K562 (cell line): ENCODE data around the gene TXLNA. TPM values are rescaled to one million over a fixed set of nuclear protein-coding genes. Genes with fewer than 3 reads are reported as not detected.

ENCODE experiments used
- ATAC-seq: fragments of 200-7000 bp; cut with Tn5 transposase; 3 replicates; pipeline ENCODE4 v1.9.1; 2020; ENCODE audit warnings: moderate library complexity
- BruUV-seq: library from RNA; stranded (reverse); fragments of 400-500 nt; replicated peaks from 2 replicates; lab custom pipeline; 2021; lab: Mats Ljungman, UMichigan
- CTCF ChIA-PET: fragments of 300-600 bp; formaldehyde crosslinking; extraction: SDS; loops from one replicate; lab custom pipeline; 2021; ENCODE audit warnings: low intra/inter-chr PET ratio; lab: Yijun Ruan, JAX
- POLR2A ChIA-PET: fragments of 300-600, 350-650 bp; sonication (Branson Sonifier 250); formaldehyde crosslinking; extraction: SDS; loops from one replicate; lab custom pipeline; 2021; ENCODE audit warnings: antibody characterized with exemption, inconsistent platforms; lab: Yijun Ruan, JAX
- DNase-seq, 4 experiments: peaks; one replicate each; pipeline versions ENCODE4 v3.0.0 to v3.0.0-alpha.2; 2011 to 2018; ENCODE audit warnings: low spot score in 3 of 4, mixed read lengths in 3 of 4; ENCODE audit errors: extremely low read depth in 1 of 4
- FAIRE-seq: peaks from 2 replicates; lab custom pipeline; 2011; peaks lifted over from hg19 to GRCh38; lab: Jason Lieb, UNC
- H2AFZ ChIP-seq: 2 replicates; pipeline ENCODE4 v1.6.0; 2011; ENCODE audit warnings: low read depth, low read length, control low read depth, inconsistent platforms
- H3K27ac ChIP-seq: fragments of 200-600 bp; 3 replicates; pipeline ENCODE4 v1.8.0; 2011; ENCODE audit warnings: low read depth, mild to moderate bottlenecking, control low read depth, inconsistent platforms, low read length, moderate library complexity, mixed read lengths; ENCODE audit errors: extremely low read depth
- H3K27me3 ChIP-seq, 2 experiments: fragments of 300-600 bp in 1 of 2; 2 replicates in 1 of 2; 3 replicates in 1 of 2; pipeline versions ENCODE4 v1.6.0 to v1.8.0; 2011; ENCODE audit warnings: inconsistent platforms in 2 of 2, low read length in 2 of 2, mild to moderate bottlenecking in 1 of 2, mixed read lengths in 1 of 2, moderate library complexity in 1 of 2; ENCODE audit not compliant: control insufficient read depth in 2 of 2, insufficient read depth in 2 of 2
- H3K36me3 ChIP-seq: fragments of 300-600 bp; 3 replicates; pipeline ENCODE4 v1.8.0; 2011; ENCODE audit warnings: mild to moderate bottlenecking, low read length, inconsistent platforms; ENCODE audit not compliant: control insufficient read depth, insufficient read depth
- H3K4me1 ChIP-seq, 2 experiments: fragments of 200-600 bp in 1 of 2; replicated peaks in 1 of 2; 2 replicates in 1 of 2; 3 replicates in 1 of 2; pipeline versions ENCODE4 v1.5.1 to v1.8.0; 2011; ENCODE audit warnings: inconsistent platforms in 2 of 2, low read length in 2 of 2, mild to moderate bottlenecking in 1 of 2, mixed read lengths in 1 of 2, moderate library complexity in 1 of 2; ENCODE audit not compliant: control insufficient read depth in 2 of 2, insufficient read depth in 2 of 2
- H3K4me2 ChIP-seq: 2 replicates; pipeline ENCODE4 v1.6.1; 2011; ENCODE audit warnings: low read length, control low read depth, inconsistent platforms, mixed read lengths; ENCODE audit not compliant: insufficient read depth
- H3K4me3 ChIP-seq: fragments of 200-600 bp; sonication (generic), shearing (Covaris generic); 2 replicates; pipeline ENCODE4 v1.5.1; 2016; ENCODE audit warnings: control low read depth, inconsistent platforms
- H3K79me2 ChIP-seq: fragments of 200-600 bp; 3 replicates; pipeline ENCODE4 v1.8.0; 2011; ENCODE audit warnings: low read length, inconsistent platforms; ENCODE audit not compliant: control insufficient read depth, insufficient read depth
- H3K9ac ChIP-seq, 2 experiments: 2 replicates each; pipeline versions ENCODE4 v1.6.0 to v1.6.1; 2011; ENCODE audit warnings: low read depth in 2 of 2, low read length in 2 of 2, control low read depth in 1 of 2, inconsistent platforms in 1 of 2, mild to moderate bottlenecking in 1 of 2, mixed read lengths in 1 of 2; ENCODE audit not compliant: insufficient read depth in 1 of 2
- H3K9me1 ChIP-seq: one replicate; pipeline ENCODE4 v1.6.0; 2011; ENCODE audit warnings: inconsistent platforms, mild to moderate bottlenecking, low read length, moderate library complexity; ENCODE audit not compliant: control insufficient read depth, insufficient read depth
- H3K9me3 ChIP-seq: replicated peaks from 2 replicates; pipeline ENCODE4 v1.5.1; 2011; ENCODE audit warnings: low read depth, low read length, inconsistent platforms; ENCODE audit not compliant: control insufficient read depth, insufficient read depth
- H4K20me1 ChIP-seq: replicated peaks from 2 replicates; pipeline ENCODE4 v1.6.1; 2011; ENCODE audit warnings: low read length, inconsistent platforms, mixed read lengths; ENCODE audit not compliant: control insufficient read depth, insufficient read depth
- AFF1 ChIP-seq, 2 experiments: fragments of 450-650 bp; IDR thresholded peaks; 2 replicates each; pipeline ENCODE4 v1.6.1; 2018; ENCODE audit warnings: mild to moderate bottlenecking in 2 of 2, low read depth in 1 of 2; ENCODE audit not compliant: partially characterized antibody in 2 of 2
- ARID3A ChIP-seq: IDR thresholded peaks from 2 replicates; pipeline ENCODE4 v1.6.1; 2012; ENCODE audit warnings: low read depth, low read length, improper control_type of control experiment, borderline replicate concordance
- GTF2F1 ChIP-seq: IDR thresholded peaks from 2 replicates; pipeline ENCODE4 v1.6.1; 2011; ENCODE audit warnings: low read depth, low read length, improper control_type of control experiment
- MXI1 ChIP-seq: IDR thresholded peaks from 2 replicates; pipeline ENCODE4 v1.6.1; 2011; ENCODE audit warnings: low read depth, mild to moderate bottlenecking, improper control_type of control experiment, low read length
- NR4A1 ChIP-seq, 2 experiments: fragments of 250-450 bp in 1 of 2; fragments of 450-650 bp in 1 of 2; sonication (Bioruptor Pico) in 1 of 2; IDR thresholded peaks; 2 replicates each; pipeline versions ENCODE4 v1.4.0 to v1.6.1; 2016 to 2020; ENCODE audit warnings: mild to moderate bottlenecking in 2 of 2, missing compliant biosample characterization in 1 of 2, missing genetic modification characterization in 1 of 2, moderate library complexity in 1 of 2
- SMARCC2 ChIP-seq: fragments of 450-650 bp; IDR thresholded peaks from 2 replicates; pipeline ENCODE4 v1.6.1; 2017; ENCODE audit warnings: antibody characterized with exemption, moderate library complexity, mild to moderate bottlenecking, low read depth
- TCF3 ChIP-seq: sonication (generic); formaldehyde crosslinking; IDR thresholded peaks from 2 replicates; pipeline ENCODE4 v1.4.0; 2020; ENCODE audit warnings: mild to moderate bottlenecking, missing genetic modification reagents
- YBX1 ChIP-seq: fragments of 450-650 bp; IDR thresholded peaks from 2 replicates; pipeline ENCODE4 v1.7.1; 2016; ENCODE audit warnings: mild to moderate bottlenecking
- ZFP1 ChIP-seq: fragments of 450-650 bp; formaldehyde crosslinking; IDR thresholded peaks from 2 replicates; pipeline ENCODE4 v1.4.0; 2020; ENCODE audit warnings: mild to moderate bottlenecking, mixed read lengths
- ZNF197 ChIP-seq: fragments of 200-800 bp; sonication (Bioruptor generic); IDR thresholded peaks from 2 replicates; pipeline ENCODE4 v1.6.1; 2016; ENCODE audit warnings: low read depth, missing genetic modification characterization, missing compliant biosample characterization
- ZNF57 ChIP-seq: fragments of 450-650 bp; formaldehyde crosslinking; IDR thresholded peaks from 2 replicates; pipeline ENCODE4 v1.4.0; 2020; ENCODE audit warnings: mild to moderate bottlenecking, moderate library complexity
- ZNF668 ChIP-seq: fragments of 250-450 bp; sonication (Bioruptor Pico); IDR thresholded peaks from 2 replicates; pipeline ENCODE4 v1.8.0; 2022; ENCODE audit warnings: mild to moderate bottlenecking, inconsistent platforms
- WGBS: fragments of 100-300 bp; shearing (Covaris generic); methylation state at CpG from one replicate; pipeline ENCODE4 v1.1.6; 2016; ENCODE audit warnings: low coverage, mixed read lengths; ENCODE audit not compliant: insufficient coverage; ENCODE audit errors: missing lambda C conversion rate; 5-methylcytosine and 5-hydroxymethylcytosine counted together
- in situ Hi-C: fragments of 300-500 bp; cut with MboI; formaldehyde crosslinking; loops from 4 replicates; pipeline ENCODE4 v1.15.0; 2018; ENCODE audit warnings: inconsistent platforms, mixed read lengths
- intact Hi-C: fragments of 100-400 bp; cut with micrococcal nuclease; formaldehyde crosslinking; loops from 2 replicates; pipeline ENCODE4 v1.14.2; 2022
- polyA plus RNA-seq, 8 experiments: library from polyadenylated mRNA; depleted of rRNA in 4 of 8; stranded (reverse) in 5 of 8; unstranded in 3 of 8; fragments of >200 nt; fragmentation: Nextera tagmentation in 2 of 8; fragmentation: Illumina TruSeq in 1 of 8; extraction: Ambion mirVana in 2 of 8; extraction: Trizol in 1 of 8; gene quantifications; 2 replicates each; pipeline versions ENCODE4 v1.2.1 to v1.2.3, GENCODE V29; 2011 to 2014; ENCODE audit warnings: inconsistent platforms in 1 of 8, missing spikeins in 1 of 8
- total RNA-seq, 7 experiments: library from RNA; depleted of rRNA in 6 of 7; stranded (reverse); fragments of >200 nt in 6 of 7; fragmentation: Illumina TruSeq in 2 of 7; extraction: Trizol in 2 of 7; gene quantifications; 2 replicates each; pipeline versions ENCODE4 v1.2.1 to v1.2.3, GENCODE V29; 2011 to 2021; ENCODE audit warnings: low replicate concordance in 1 of 7
- TF ChIP-seq, protein P1 (sequence below): conservative IDR thresholded peaks from 2 replicates; pipeline ENCODE4 v1.6.1; 2011; ENCODE audit warnings: low read depth, mild to moderate bottlenecking, low read length; ENCODE audit not compliant: control insufficient read depth

The TXLNA gene
- total and polyA plus RNA-seq, 9 of the 15 experiments (the other 6 are each of a cell fraction or from before 2014, with no cell fraction given): 9.2 to 54.5 (median 39.3) TPM

DNA sequence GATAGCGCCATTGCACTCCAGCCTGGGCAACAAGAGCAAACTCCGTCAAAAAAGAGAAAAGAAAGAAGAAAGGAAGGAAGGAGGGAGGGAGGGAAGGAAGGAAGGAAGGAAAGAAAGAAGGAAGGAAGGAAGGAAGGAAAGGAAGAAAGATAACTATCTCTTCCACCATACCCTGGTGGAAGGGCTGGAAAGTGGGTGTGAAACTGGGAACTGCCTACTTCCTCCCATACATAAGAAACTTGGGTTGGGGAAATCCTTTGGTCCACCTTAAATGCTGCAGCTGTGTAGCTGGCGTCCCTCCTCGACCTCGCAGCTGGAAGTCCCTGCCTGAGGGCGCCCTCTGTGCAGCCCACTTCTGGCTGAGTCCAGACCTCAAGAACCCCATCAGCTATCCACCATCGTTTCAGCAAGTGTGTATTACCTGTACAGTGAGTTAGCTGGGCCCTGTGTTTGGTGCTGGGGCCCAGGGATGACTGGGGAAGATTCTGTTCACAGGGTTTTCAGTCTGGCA, 62.9 kb downstream of the TXLNA start:
- WGBS: 15% methylated on average over 6 of the region's 7 CpGs
- H4K20me1 ChIP-seq: no peaks in the 10 kb centered on the region
- FAIRE-seq (peak; percentile 79), DNase-seq (peak in 3 of 4 experiments; percentile 13 to 46 (median 25)), ATAC-seq (peak; percentile 48)
- no peak overlapping the region for H3K27ac ChIP-seq
- H3K4me1 ChIP-seq: peaks cover 15 to 25% of the 10 kb centered on the region in 2 experiments; a peak in 4 of 5 replicates
- no peaks in the 10 kb centered on the region for H3K9me3 ChIP-seq
- H3K79me2 ChIP-seq: no peaks in the 10 kb centered on the region
- H2AFZ ChIP-seq: peak overlapping the region; percentile 21
- no peaks in the 10 kb centered on the region for H3K36me3 ChIP-seq
- no peak overlapping the region for H3K4me2 ChIP-seq
- in situ Hi-C loops (no loop called here), intact Hi-C loops (no loop called here)
- no peaks in the 10 kb centered on the region for H3K9me1 ChIP-seq
- H3K9ac ChIP-seq: peak overlapping the region in 1 of 2 experiments; percentile 2; a peak in 1 of 4 replicates
- no TSS peak for BruUV-seq
- no peak overlapping the region for H3K4me3 ChIP-seq
- ChIA-PET CTCF (no interaction called here), POLR2A (interaction anchor here (0.5 to 1.1 kb wide), 6 partner anchors 10 to 235 kb away, joined by 3 to 8 read pairs (median 4); no protein-coding TSS in a partner anchor)
- H3K27me3 ChIP-seq: no peaks in the 10 kb centered on the region
- no peak for TF ChIP-seq MXI1
- TF ChIP-seq NR4A1 (CRISPR knock-in tag; IDR thresholded peaks at IDR 0.05): no peak
- no peak for TF ChIP-seq NR4A1 (tag; IDR thresholded peaks at IDR 0.05)
- no peak for TF ChIP-seq SMARCC2
- no peak for TF ChIP-seq ZNF57 (CRISPR knock-in tag)
- TF ChIP-seq TCF3 (CRISPR knock-in tag): no peak
- TF ChIP-seq, protein P1, sequence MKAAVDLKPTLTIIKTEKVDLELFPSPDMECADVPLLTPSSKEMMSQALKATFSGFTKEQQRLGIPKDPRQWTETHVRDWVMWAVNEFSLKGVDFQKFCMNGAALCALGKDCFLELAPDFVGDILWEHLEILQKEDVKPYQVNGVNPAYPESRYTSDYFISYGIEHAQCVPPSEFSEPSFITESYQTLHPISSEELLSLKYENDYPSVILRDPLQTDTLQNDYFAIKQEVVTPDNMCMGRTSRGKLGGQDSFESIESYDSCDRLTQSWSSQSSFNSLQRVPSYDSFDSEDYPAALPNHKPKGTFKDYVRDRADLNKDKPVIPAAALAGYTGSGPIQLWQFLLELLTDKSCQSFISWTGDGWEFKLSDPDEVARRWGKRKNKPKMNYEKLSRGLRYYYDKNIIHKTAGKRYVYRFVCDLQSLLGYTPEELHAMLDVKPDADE: no peak
- TF ChIP-seq ZNF668 (CRISPR knock-in tag): no peak
- no peak for TF ChIP-seq AFF1 (IDR thresholded peaks at IDR 0.05; ENCODE audit: low read depth in 1 of 2, partially characterized antibody in 2 of 2)
- TF ChIP-seq GTF2F1: no peak
- no peak for TF ChIP-seq ZNF197 (CRISPR knock-in tag)
- 0 out of 2 replicates have a peak, but pooled peaks have one; percentile 64 for TF ChIP-seq YBX1
- no peak for TF ChIP-seq ARID3A
- TF ChIP-seq ZFP1 (CRISPR knock-in tag): no peak
